ENCODE measurements around the gene HMGN5. TPM values are rescaled to one million over a fixed set of nuclear protein-coding genes. Genes with fewer than 3 reads are reported as not detected.

Gene HMGN5
- polyA plus RNA-seq, 1 of the 3 experiments (the other 2 are of a cell fraction): 1.5 TPM

GRCh38 chrX:81238166-81238565 is 36.5 kb upstream of the HMGN5 start (continued):
- TF ChIP-seq REST (IDR thresholded peaks at IDR 0.05; ENCODE audit: low read depth, low read length): no peak

- Histone ChIP-seq H3F3A (replicated peaks; ENCODE audit: insufficient read depth) (no peaks in the 10 kb centered on the region), H3K9ac (no peak overlapping the region), H3K4me2 (no peak overlapping the region), H3K4me3 (ENCODE audit: low read depth in 2 of 2, low read length in 1 of 2) (no peak overlapping the region), H3K27ac (ENCODE audit: low read depth in 2 of 2, low read length in 1 of 2) (no peak overlapping the region), H3K36me3 (replicated peaks in 1 of 2; ENCODE audit: control insufficient read depth in 1 of 2, insufficient read depth in 2 of 2, low read length in 1 of 2) (no peaks in the 10 kb centered on the region), H3K4me1 (ENCODE audit: control insufficient read depth in 1 of 2, insufficient read depth in 2 of 2, low read depth in 1 of 2, low read length in 1 of 2) (no peaks in the 10 kb centered on the region), H2AFZ (ENCODE audit: low read depth) (no peak overlapping the region), H3K9me2 (no peaks in the 10 kb centered on the region), H4K20me1 (ENCODE audit: insufficient read depth) (no peaks in the 10 kb centered on the region), H3K9me3 (no peaks in the 10 kb centered on the region), H3K27me3 (ENCODE audit: insufficient read depth) (no peaks in the 10 kb centered on the region), H3K79me2 (ENCODE audit: insufficient read depth) (no peaks in the 10 kb centered on the region)
- CTCF ChIA-PET: no interaction called here
- POLR2A ChIA-PET: no interaction called here
- DNase-seq: no peak
- 43% methylated on average over 1 of the region's 1 CpG for WGBS (ENCODE audit: low lambda C conversion rate)
- no peak for TF ChIP-seq REST (IDR thresholded peaks at IDR 0.05; ENCODE audit: low read depth, low read length)
- no peak for TF ChIP-seq ELF1 (IDR thresholded peaks at IDR 0.05)
- no peak for TF ChIP-seq CHD2 (IDR thresholded peaks at IDR 0.05; ENCODE audit: low read length, partially characterized antibody)
These were observed 35.8 kb upstream of the HMGN5 start for GRCh38 chrX:81237516-81237915.

DNA sequence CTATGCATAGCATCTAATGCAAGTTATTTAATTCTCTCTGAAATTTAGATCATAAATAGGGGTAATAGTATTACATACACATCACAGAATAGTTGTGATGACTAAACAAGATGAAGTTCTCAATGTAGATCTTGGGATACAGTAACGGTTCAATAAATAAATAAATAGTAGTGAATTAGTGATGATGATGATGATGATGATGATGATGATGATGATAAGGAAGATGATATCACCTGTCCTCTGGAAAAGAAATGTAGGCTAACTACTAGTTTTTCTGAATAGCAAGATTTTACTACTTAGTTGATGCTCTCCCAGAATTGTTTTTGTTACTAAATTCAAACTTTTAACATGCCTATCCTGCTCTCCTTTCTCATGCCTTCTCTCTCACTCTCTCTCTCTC is 30.5 kb upstream of the HMGN5 start:
- DNase-seq: no peak
- WGBS (ENCODE audit: low lambda C conversion rate): 34% methylated on average over 1 of the region's 1 CpG

More for the DNA sequence above, 30.5 kb upstream of the HMGN5 start:
- Histone ChIP-seq H3K9me2 (no peaks in the 10 kb centered on the region), H3K4me3 (ENCODE audit: low read depth in 2 of 2, low read length in 1 of 2) (no peak overlapping the region), H3K27me3 (ENCODE audit: insufficient read depth) (no peaks in the 10 kb centered on the region), H3K4me2 (no peak overlapping the region), H3K79me2 (ENCODE audit: insufficient read depth) (no peaks in the 10 kb centered on the region), H3K36me3 (replicated peaks in 1 of 2; ENCODE audit: control insufficient read depth in 1 of 2, insufficient read depth in 2 of 2, low read length in 1 of 2) (peaks cover 0 to 3% of the 10 kb centered on the region in 2 experiments), H4K20me1 (ENCODE audit: insufficient read depth) (no peaks in the 10 kb centered on the region), H3F3A (replicated peaks; ENCODE audit: insufficient read depth) (no peaks in the 10 kb centered on the region), H2AFZ (ENCODE audit: low read depth) (no peak overlapping the region), H3K9me3 (no peaks in the 10 kb centered on the region), H3K4me1 (ENCODE audit: control insufficient read depth in 1 of 2, insufficient read depth in 2 of 2, low read depth in 1 of 2, low read length in 1 of 2) (no peaks in the 10 kb centered on the region), H3K27ac (ENCODE audit: low read depth in 2 of 2, low read length in 1 of 2) (no peak overlapping the region), H3K9ac (no peak overlapping the region)
- POLR2A ChIA-PET: no interaction called here
- CTCF ChIA-PET: no interaction called here
- no peak for TF ChIP-seq ZBTB33 (IDR thresholded peaks at IDR 0.05; ENCODE audit: borderline replicate concordance, low read depth)
- no peak for TF ChIP-seq SIN3A (IDR thresholded peaks at IDR 0.05; ENCODE audit: borderline replicate concordance, low read depth, low read length)
- no peak for TF ChIP-seq POLR2AphosphoS5 (IDR thresholded peaks at IDR 0.05; ENCODE audit: low read depth, low read length)
- no peak for TF ChIP-seq RCOR1 (IDR thresholded peaks at IDR 0.05; ENCODE audit: low read length)

All from SK-N-SH (cell line).